Inflammatory macrophage treated with lipopolysaccharide for 1 hour (primary cell): ENCODE measurements around the gene OAS2.
"Not testable (repeated sequence)": the region's sequence is repeated elsewhere in the genome, so short reads cannot be mapped to it uniquely, and the experiment has no call there.

Experiments
- DNase-seq, 2 donors: peaks; one replicate each; pipeline ENCODE4 v3.0.0-alpha.2; 2020 to 2022

OAS2 gene

DNA sequence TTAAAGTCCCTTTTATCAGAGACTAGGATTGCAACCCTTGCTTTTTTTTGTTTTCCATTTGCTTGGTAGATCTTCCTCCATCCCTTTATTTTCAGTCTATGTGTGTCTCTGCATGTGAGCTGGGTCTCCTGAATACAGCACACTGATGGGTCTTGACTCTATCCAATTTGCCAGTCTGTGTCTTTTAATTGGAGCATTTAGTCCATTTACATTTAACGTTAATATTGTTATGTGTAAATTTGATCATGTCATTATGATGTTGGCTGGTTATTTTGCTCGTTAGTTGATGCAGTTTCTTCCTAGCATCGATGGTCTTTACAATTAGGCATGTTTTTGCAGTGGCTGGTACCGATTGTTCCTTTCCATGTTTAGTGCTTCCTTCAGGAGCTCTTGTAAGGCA lies 21.2 kb upstream of the OAS2 start:
- DNase-seq = not testable (repeated sequence)

DNA sequence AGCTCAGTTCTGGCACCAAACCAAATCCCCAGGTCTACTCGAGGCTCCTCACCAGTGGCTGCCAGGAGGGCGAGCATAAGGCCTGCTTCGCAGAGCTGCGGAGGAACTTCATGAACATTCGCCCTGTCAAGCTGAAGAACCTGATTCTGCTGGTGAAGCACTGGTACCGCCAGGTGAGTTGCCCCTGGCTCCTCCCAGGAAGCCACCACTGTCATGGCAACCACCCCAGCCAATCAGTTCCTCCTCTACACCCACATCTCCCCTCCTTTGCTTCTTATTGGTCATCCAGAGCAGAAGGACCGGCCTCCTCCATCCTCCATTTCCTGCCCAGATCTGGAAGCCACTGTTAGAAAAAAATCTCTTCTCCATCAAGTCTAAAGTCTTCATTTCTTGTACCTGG lies 17.2 kb upstream of the OAS2 start:
- DNase-seq = no peak

DNA sequence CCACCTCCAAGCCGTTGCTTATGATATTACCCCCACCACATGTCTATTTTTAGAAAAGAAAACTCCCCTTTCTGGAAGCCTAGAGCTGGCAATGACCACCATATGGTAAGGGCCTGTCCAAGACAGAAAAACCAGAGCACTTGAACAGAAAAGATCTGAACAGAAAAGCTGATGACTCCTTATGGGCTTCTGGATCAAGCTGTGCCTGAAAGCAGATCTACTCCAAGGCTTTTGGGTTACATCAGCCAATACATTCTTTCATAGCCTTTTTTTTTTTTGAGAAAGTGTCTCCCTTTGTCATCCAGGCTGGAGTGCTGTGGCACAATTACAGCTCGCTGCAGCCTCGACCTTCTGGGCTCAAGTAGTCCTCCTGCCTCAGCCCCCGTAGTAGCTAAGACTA lies 16.8 kb upstream of the OAS2 start:
- no peak for DNase-seq

DNA sequence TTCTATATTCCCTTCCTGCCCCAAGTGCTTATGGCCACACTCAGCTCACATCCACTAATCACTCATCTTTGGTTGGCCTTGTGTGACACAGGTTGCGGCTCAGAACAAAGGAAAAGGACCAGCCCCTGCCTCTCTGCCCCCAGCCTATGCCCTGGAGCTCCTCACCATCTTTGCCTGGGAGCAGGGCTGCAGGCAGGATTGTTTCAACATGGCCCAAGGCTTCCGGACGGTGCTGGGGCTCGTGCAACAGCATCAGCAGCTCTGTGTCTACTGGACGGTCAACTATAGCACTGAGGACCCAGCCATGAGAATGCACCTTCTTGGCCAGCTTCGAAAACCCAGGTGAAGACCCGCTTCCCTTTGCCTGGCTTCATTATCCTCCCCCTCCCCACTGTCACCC lies 15.8 kb upstream of the OAS2 start:
- no peak for DNase-seq

DNA sequence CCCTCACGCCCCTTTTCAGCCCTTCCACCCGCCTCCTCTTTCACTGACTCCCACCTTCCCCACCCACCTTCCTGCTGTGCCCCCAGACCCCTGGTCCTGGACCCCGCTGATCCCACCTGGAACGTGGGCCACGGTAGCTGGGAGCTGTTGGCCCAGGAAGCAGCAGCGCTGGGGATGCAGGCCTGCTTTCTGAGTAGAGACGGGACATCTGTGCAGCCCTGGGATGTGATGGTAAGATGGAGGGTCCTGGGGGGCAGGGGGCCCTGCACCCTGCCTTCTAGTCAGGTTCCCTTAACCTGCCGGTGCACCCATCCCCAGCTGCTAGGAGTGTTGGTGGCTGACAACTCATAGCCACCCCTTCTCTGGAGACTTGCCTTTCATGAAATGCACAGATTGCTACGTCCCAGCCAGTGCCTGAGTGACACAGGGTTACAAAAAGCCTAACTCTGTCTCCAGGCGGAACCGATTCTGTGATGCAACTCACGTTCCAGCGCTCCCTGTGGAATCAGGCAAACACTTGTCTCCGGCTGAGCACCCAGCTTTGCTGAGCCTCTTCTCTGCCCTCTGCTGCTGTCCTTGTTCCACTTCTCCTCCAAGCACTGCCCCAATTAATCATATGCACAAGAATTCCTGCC lies 15.0 kb upstream of the OAS2 start:
- no peak for DNase-seq

DNA sequence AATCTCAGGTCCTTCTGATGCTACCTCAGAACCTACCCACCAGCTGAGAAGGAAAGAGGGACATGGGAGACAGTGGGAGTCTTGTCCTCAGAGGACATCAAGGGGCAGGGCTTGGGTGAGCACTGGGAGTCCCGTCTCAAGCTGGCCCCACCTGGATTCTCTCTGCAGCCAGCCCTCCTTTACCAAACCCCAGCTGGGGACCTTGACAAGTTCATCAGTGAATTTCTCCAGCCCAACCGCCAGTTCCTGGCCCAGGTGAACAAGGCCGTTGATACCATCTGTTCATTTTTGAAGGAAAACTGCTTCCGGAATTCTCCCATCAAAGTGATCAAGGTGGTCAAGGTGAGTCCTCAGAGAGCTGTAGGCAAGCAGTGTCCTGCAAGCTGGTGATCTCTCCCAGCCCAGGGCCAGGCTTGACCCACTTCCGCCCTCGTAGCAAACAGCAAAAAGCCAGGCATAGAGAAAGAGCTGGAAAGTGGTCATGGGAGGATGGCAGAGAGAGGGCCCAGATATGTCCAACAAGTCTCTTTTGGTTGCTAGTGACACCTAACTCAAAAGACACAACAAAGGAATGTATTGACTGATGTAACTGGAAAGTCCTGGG lies 14.2 kb upstream of the OAS2 start:
- DNase-seq = no peak

DNA sequence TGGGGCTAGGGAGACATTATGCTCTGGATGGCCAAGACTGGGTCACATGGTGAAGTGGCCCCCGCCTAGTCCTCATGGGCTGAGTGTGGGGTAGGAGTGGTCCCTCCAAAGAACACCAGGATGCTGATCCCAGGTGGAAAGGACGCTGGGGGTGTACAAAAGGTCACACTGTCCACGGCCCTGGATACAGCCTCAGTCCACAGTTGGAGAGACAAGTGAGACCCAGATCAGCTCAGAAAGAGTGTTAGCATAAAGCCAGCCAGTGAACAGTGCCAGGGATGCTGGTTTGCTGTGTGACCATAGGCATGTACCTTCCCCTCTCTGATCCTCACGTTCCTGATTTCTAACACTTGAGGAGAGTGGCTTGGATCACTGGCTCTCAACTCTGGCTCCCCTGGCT lies 13.4 kb upstream of the OAS2 start:
- no peak for DNase-seq

DNA sequence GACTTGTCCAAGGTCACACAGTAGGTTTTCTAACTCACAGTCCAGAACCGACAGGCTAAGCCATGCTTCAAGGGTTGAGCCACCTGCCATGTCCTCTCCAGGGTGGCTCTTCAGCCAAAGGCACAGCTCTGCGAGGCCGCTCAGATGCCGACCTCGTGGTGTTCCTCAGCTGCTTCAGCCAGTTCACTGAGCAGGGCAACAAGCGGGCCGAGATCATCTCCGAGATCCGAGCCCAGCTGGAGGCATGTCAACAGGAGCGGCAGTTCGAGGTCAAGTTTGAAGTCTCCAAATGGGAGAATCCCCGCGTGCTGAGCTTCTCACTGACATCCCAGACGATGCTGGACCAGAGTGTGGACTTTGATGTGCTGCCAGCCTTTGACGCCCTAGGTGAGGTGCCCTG lies 12.7 kb upstream of the OAS2 start:
- DNase-seq = no peak

DNA sequence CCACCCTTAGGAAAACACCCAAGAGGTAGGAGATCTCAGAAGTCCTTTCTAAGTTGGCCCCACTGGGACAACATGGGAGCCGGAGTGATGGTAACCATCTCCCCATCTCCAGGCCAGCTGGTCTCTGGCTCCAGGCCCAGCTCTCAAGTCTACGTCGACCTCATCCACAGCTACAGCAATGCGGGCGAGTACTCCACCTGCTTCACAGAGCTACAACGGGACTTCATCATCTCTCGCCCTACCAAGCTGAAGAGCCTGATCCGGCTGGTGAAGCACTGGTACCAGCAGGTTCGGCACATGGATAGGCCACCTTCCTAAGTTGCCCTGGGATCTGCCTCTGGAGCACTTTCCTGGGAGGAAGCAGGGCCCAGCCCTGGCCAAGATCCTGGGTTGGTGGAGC lies 11.0 kb upstream of the OAS2 start:
- no peak for DNase-seq

DNA sequence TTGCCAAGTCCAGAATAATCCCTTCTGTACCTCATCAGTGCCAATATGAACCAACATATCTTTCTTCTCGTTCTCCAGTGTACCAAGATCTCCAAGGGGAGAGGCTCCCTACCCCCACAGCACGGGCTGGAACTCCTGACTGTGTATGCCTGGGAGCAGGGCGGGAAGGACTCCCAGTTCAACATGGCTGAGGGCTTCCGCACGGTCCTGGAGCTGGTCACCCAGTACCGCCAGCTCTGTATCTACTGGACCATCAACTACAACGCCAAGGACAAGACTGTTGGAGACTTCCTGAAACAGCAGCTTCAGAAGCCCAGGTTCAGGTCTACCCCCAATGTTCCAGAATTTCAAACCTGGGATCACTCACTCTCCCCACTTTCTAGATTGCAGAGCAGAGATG lies 10.5 kb upstream of the OAS2 start:
- DNase-seq = no peak

DNA sequence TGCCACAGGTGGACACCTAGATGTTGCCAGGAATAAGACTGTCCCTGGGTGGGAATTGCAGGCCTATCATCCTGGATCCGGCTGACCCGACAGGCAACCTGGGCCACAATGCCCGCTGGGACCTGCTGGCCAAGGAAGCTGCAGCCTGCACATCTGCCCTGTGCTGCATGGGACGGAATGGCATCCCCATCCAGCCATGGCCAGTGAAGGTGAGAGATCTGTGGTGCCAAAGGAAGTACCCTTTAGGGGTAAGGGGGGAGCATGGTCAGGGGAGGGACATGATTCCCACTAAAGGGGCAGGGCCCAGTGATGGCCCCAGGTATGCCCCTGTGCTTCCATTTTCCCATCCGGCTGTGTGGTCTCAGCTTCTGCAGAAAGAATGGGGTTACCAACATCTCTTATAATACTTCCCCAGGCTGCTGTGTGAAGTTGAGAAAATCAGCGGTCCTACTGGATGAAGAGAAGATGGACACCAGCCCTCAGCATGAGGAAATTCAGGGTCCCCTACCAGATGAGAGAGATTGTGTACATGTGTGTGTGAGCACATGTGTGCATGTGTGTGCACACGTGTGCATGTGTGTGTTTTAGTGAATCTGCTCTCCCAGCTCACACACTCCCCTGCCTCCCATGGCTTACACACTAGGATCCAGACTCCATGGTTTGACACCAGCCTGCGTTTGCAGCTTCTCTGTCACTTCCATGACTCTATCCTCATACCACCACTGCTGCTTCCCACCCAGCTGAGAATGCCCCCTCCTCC lies 8.6 kb upstream of the OAS2 start:
- no peak for DNase-seq

DNA sequence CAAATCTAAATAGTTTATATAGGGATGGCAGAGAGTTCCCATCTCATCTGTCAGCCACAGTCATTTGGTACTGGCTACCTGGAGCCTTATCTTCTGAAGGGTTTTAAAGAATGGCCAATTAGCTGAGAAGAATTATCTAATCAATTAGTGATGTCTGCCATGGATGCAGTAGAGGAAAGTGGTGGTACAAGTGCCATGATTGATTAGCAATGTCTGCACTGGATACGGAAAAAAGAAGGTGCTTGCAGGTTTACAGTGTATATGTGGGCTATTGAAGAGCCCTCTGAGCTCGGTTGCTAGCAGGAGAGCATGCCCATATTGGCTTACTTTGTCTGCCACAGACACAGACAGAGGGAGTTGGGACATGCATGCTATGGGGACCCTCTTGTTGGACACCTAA lies 7.9 kb upstream of the OAS2 start:
- no peak for DNase-seq

DNA sequence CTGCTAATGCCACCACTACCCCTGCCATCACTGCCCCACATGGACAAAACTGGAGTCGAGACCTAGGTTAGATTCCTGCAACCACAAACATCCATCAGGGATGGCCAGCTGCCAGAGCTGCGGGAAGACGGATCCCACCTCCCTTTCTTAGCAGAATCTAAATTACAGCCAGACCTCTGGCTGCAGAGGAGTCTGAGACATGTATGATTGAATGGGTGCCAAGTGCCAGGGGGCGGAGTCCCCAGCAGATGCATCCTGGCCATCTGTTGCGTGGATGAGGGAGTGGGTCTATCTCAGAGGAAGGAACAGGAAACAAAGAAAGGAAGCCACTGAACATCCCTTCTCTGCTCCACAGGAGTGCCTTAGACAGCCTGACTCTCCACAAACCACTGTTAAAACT lies 7.1 kb upstream of the OAS2 start:
- no peak for DNase-seq

DNA sequence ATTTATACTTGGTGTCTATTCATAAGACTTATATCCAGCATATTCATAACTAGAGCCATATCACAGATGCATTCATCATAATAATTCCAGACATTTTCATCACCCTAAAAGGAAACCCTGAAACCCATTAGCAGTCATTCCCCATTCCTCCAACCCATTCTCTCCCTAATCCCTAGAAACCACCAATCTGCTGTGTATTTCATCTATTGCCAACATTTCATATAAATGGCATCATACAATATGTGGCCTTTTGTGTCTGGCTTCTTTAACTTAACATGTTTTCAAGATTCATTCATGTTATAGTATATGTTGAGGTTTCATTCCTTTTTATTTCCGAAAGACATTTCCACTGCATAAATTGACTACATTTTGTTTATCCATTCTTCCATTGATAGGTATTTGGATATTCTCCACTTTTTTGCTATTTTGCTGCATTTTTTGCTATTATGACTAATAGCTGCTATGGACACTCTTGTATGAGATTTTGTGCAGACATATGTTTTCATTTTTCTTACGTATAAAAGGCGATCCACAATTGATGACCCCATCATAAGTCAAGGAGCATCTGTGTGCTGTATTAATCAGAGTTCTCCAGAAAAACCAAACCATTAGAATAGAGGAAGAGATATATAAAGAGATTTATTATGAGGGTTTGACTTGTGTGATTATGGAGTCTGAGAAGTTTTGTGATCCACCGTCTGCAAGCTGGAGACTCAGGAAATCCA lies 5.1 kb upstream of the OAS2 start:
- no peak for DNase-seq

DNA sequence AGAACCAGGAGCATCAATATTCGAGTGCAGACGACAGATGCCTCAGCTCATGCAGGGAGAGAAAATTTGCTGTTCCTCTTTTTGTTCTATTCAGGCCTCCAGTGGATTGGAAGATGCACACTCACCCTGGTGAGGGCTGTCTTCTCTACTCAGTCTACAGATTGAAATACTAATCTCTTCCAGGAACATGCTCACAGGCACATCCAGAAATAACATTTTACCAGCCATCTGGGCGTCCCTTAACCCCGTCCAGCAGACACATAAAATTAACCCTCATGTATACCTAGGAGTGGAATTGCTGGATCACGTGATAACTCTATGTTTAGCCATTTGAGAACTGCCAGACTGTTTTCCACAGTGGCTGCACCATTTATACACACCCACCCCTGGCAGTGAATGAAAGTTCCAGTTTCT lies 4.5 kb upstream of the OAS2 start:
- DNase-seq = no peak

DNA sequence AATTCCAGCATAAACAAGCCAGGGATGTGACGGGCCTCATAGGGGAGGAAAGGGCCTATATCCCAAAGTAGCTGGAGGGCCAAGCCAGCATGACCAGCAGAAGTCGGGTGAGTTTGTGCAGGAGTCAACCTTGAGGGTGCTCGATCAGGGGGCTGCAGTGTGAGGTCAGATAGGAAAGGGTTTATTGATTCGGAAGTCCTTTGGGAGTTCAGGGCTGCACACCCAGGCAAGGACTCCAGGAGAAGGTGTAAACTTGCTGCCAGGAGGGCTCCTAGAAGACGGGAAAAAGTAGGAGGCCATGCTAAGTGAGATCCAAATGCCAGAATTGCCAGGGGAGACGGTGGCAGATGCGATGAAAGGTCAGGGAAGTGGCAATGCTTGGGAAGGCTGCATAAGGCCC lies 3.4 kb upstream of the OAS2 start:
- DNase-seq = no peak

DNA sequence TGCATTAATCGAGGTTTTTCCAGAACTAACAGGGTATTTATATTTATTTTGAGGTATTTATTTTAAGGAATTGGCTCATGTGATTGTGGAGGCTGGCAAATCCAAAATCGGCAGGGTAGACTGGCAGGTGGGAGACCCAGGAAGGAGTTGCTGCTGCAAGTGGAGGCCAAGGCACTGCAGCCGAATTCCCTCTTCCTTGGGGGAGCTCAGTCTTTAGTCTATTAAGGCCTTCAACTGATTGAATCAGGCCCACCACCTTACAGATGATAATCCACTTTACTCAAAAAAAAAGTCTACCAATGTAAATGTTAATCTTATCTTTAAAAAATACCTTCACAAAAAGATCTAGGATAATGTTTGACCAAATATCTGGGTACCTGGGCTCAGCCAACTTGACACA lies 1.2 kb upstream of the OAS2 start:
- no peak for DNase-seq

DNA sequence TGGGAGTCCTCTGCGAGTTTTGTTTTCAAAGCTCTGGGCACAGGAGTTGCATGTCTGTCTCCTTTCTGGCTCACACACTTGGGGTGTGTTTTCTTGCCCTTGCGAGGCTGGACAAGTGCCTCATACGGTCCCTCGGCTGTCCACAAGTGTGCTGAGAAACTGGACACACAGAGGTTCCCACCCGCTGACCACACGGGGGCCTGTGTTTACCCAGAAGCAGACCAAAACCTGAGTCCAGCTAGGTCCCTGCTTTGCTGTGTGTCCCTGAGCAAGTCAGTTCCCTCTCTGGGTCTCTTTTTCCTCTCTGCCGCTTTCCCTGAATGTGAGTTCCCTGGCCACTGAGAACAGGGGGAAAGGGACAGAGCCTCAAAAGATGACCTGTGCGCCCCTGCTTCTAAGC lies 678 bp upstream of the OAS2 start:
- peak in 1 of 2 donors; percentile 35 for DNase-seq

DNA sequence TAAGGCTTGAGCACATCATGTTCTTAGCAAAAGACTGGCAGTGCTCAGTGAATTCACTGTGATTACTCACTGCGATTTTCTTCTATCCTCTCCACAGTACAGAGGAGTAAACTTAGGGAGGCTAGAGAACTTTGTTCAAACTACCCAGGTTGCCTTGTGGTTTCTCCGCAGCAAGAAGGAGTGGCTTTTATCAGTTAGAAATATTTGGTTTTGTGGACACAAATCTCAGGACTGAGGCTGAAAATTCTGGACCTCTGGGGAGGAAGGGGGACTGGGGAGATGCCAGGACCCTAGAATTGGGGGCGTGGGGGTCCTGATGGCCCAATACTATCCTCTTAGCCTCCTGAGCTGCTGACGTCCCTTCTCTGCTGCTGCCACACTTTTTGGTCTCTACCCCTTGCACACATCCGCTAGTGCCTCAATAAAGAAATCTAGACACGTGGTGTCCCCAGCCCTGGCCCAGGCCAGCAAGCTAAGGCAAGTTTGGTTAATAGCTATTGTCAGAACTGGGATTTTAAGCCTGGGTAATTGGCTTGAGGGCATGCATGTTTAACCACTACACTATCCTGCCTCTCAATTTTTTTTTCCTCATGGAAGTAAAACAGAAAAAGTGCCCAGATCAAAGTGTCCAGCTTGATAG lies 842 bp downstream of the OAS2 start:
- peak; percentile 12 to 63 for DNase-seq

DNA sequence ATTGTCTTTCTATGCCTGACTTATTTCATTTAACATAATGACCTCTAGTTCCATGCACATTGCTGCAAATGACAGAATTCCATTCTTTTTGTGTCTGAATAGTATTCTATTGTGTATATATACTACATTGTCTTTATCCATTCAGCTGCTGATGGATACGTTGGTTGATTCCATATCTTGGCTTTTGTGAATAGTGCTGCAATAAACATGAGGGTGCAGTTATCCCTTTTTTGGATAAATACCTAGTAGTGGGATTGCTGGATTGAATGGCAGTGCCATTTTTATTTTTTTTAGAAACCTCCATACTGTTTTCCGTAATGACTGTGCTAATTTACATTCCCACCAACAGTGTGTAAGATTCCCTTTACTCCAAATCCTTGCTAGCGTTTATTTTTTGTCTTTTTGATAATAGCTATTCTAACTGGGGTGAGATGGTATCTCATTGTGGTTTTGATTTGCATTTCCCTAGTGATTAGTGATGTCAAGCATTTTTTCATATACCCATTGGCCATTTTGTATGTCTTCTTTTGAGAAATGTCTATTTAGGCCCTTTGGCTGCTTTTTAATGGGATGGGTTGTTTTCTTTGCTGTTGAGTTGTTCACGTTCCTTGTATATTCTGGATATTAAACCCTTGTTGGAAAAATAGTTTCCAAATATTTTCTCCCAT lies 2.3 kb downstream of the OAS2 start:
- peak; percentile 15 to 37 for DNase-seq

DNA sequence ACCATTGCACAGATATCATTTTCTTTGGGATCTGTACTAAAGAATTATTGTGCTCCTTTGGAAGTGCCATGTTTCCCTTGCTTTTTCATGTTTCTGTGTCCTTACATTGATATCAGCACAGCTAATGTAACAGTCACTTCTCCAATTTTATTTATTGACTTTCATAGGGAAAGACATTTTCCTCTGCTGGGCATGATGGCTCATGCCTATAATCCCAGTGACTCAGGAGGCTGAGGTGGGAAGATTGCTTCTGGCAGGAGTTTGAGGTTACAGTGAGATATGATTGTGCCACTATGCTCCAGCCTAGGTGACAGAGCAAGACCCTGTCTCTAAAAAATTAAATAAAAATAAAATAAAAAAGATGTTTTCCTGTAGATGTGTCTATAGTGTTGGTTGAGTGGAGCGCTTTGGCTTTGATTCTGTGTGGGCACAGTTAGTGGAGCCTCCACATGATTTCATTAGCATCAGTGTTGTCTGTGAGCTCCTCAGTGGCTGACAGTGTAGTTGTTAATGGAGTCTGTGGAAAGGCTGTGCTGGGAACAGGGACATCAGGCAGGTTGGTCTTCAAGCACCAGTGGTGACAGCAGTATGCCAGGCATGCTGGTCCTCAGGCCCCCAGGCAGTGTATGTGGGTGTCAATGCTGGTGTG lies 7.4 kb downstream of the OAS2 start:
- DNase-seq = no peak

DNA sequence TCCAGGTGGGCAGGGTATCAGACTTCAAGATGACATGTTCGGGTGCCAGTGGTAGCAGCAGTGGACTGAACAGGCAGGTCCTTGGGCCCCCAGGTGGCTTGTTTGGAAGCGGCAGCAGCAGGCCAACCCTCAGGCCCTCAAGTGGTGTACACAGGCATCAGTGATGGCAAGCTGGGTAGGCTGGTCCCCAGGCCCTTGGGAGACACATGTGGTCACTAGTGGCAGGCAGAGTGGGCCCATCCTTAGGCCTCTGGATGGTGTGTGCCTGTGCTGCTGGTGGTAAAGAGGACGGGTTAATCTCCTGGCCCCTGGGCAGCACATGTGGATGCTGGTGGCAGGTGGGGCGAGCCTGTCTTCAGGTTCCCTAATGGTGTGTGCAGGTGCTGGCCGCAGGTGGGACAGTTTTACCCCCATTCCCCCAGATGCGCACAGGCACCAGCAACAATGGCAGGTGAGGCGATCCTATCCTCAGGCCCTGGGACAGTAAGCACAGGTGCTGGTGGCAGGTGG lies 8.0 kb downstream of the OAS2 start:
- no peak for DNase-seq
